A549 (cell line): ENCODE measurements around the gene TFR2. TPM values are rescaled to one million over a fixed set of nuclear protein-coding genes. Genes with fewer than 3 reads are reported as not detected.
"Not testable (repeated sequence)": the region's sequence is repeated elsewhere in the genome, so short reads cannot be mapped to it uniquely, and the experiment has no call there.

ENCODE experiments used
- ATAC-seq, 2 experiments: fragments of 200-7000 bp in 1 of 2; fragments of >200 bp in 1 of 2; cut with Nextera tagmentation in 1 of 2; cut with Tn5 transposase in 1 of 2; 3 replicates each; pipeline versions ENCODE4 v1.8.0 to v1.9.1; 2018 to 2020; ENCODE audit warnings: mild to moderate bottlenecking in 1 of 2, moderate library complexity in 1 of 2
- CTCF ChIA-PET: fragments of 300-600 bp; sonication (Branson Sonifier 250); formaldehyde crosslinking; extraction: SDS; loops from one replicate; lab custom pipeline; 2021; ENCODE audit warnings: antibody characterized with exemption, inconsistent platforms; lab: Yijun Ruan, JAX
- POLR2A ChIA-PET: fragments of 350-600 bp; formaldehyde crosslinking; extraction: SDS; loops from one replicate; lab custom pipeline; 2021; ENCODE audit warnings: antibody characterized with exemption, inconsistent platforms; lab: Yijun Ruan, JAX
- DNase-seq, 2 experiments: peaks; one replicate each; pipeline versions ENCODE4 v3.0.0 to v3.0.0-alpha.2; 2011 to 2016; ENCODE audit warnings: low read depth in 1 of 2, low spot score in 1 of 2
- FAIRE-seq: peaks from 2 replicates; lab custom pipeline; 2011; peaks lifted over from hg19 to GRCh38; lab: Jason Lieb, UNC
- H3K27ac ChIP-seq, 2 experiments: fragments of >200 bp; sonication (Bioruptor Twin); formaldehyde crosslinking; 3 replicates each; pipeline ENCODE4 v1.5.1; 2016 to 2017
- H3K4me1 ChIP-seq: fragments of >200 bp; sonication (Bioruptor Twin); formaldehyde crosslinking; 3 replicates; pipeline ENCODE4 v1.6.1; 2016
- H3K4me2 ChIP-seq: fragments of >200 bp; sonication (Bioruptor Twin); formaldehyde crosslinking; 3 replicates; pipeline ENCODE4 v1.6.1; 2016
- H3K4me3 ChIP-seq: fragments of >200 bp; sonication (Bioruptor Twin); formaldehyde crosslinking; 3 replicates; pipeline ENCODE4 v1.5.1; 2016
- H3K9me3 ChIP-seq: fragments of >200 bp; sonication (Bioruptor Twin); formaldehyde crosslinking; 3 replicates; pipeline ENCODE4 v1.6.1; 2016
- BCL3 ChIP-seq: fragments of >200 bp; sonication (Bioruptor Twin); formaldehyde crosslinking; IDR thresholded peaks from 3 replicates; pipeline ENCODE4 v1.6.1; 2016
- BHLHE40 ChIP-seq: IDR thresholded peaks from 2 replicates; pipeline ENCODE4 v1.6.1; 2012; ENCODE audit warnings: low read depth, low read length, inconsistent platforms
- CEBPB ChIP-seq, 2 experiments: fragments of >200 bp in 1 of 2; sonication (Bioruptor Twin) in 1 of 2; formaldehyde crosslinking in 1 of 2; IDR thresholded peaks; 2 replicates each; pipeline ENCODE4 v1.6.1; 2012 to 2016
- ESRRA ChIP-seq: fragments of 150-350 bp; IDR thresholded peaks from 2 replicates; pipeline ENCODE4 v1.6.1; 2014; ENCODE audit warnings: mild to moderate bottlenecking, low read length, borderline replicate concordance
- FOSL2 ChIP-seq, 2 experiments: fragments of 450-650 bp in 1 of 2; fragments of >200 bp in 1 of 2; sonication (Bioruptor Twin) in 1 of 2; formaldehyde crosslinking; IDR thresholded peaks; 2 replicates each; pipeline versions ENCODE4 v1.5.0 to v1.6.1; 2016 to 2020; ENCODE audit warnings: mild to moderate bottlenecking in 1 of 2, moderate library complexity in 1 of 2
- HDAC2 ChIP-seq: fragments of 200-600 bp; sonication (generic); IDR thresholded peaks from 2 replicates; pipeline ENCODE4 v1.6.1; 2016
- HES2 ChIP-seq: fragments of >200 bp; sonication (Bioruptor Twin); formaldehyde crosslinking; IDR thresholded peaks from 2 replicates; pipeline ENCODE4 v1.6.1; 2016
- JUNB ChIP-seq: fragments of >200 bp; sonication (Bioruptor Twin); formaldehyde crosslinking; IDR thresholded peaks from 2 replicates; pipeline ENCODE4 v1.6.1; 2016
- MAFK ChIP-seq: fragments of 450-650 bp; IDR thresholded peaks from 2 replicates; pipeline ENCODE4 v1.6.1; 2014; ENCODE audit not compliant: partially characterized antibody
- MYC ChIP-seq: IDR thresholded peaks from 2 replicates; pipeline ENCODE4 v1.6.1; 2012; ENCODE audit warnings: mild to moderate bottlenecking, inconsistent platforms, low read length, improper control_type of control experiment, borderline replicate concordance
- PBX3 ChIP-seq: IDR thresholded peaks from 2 replicates; pipeline ENCODE4 v1.6.1; 2012
- PHF8 ChIP-seq: fragments of 200-600 bp; sonication (generic); IDR thresholded peaks from 2 replicates; pipeline ENCODE4 v1.6.1; 2016; ENCODE audit warnings: low read depth, mild to moderate bottlenecking, antibody characterized with exemption, moderate library complexity, borderline replicate concordance
- POLR2AphosphoS2 ChIP-seq: conservative IDR thresholded peaks from 2 replicates; pipeline ENCODE4 v1.6.1; 2012; ENCODE audit warnings: low read length, improper control_type of control experiment, inconsistent platforms
- RARB ChIP-seq: fragments of 250-450 bp; sonication (Bioruptor Pico); IDR thresholded peaks from 2 replicates; pipeline ENCODE4 v1.8.0; 2021; ENCODE audit warnings: mild to moderate bottlenecking, moderate library complexity
- SMC3 ChIP-seq: fragments of >200 bp; sonication (Bioruptor Twin); formaldehyde crosslinking; IDR thresholded peaks from 3 replicates; pipeline ENCODE4 v1.6.1; 2018; ENCODE audit warnings: inconsistent platforms
- TFCP2L1 ChIP-seq: fragments of 250-450 bp; sonication (Bioruptor Pico); IDR thresholded peaks from 2 replicates; pipeline ENCODE4 v1.5.0; 2021; ENCODE audit warnings: mild to moderate bottlenecking
- USF2 ChIP-seq: fragments of 450-650 bp; IDR thresholded peaks from 2 replicates; pipeline ENCODE4 v1.6.1; 2014; ENCODE audit warnings: antibody characterized with exemption
- ZC3H11A ChIP-seq: fragments of 450-650 bp; IDR thresholded peaks from 2 replicates; pipeline ENCODE4 v1.6.1; 2014; ENCODE audit warnings: antibody characterized with exemption, mild to moderate bottlenecking
- ZFP36 ChIP-seq: fragments of 450-650 bp; IDR thresholded peaks from 2 replicates; pipeline ENCODE4 v1.6.1; 2014; ENCODE audit warnings: borderline replicate concordance; ENCODE audit not compliant: partially characterized antibody
- WGBS: methylation state at CpG from one replicate; pipeline ENCODE4 v1.1.6; 2017; ENCODE audit errors: missing lambda C conversion rate; 5-methylcytosine and 5-hydroxymethylcytosine counted together
- polyA plus RNA-seq, 4 experiments: library from polyadenylated mRNA; depleted of rRNA in 3 of 4; stranded (reverse); fragments of >200 nt; fragmentation: RNase III in 1 of 4; extraction: RNeasy Plus Mini Kit Qiagen cat#74134 plus additional on column Dnase treatment in 1 of 4; gene quantifications; 2 replicates in 3 of 4; 3 replicates in 1 of 4; pipeline ENCODE4 v1.2.3, GENCODE V29; 2011 to 2017

Gene TFR2
- polyA plus RNA-seq, 2 of the 4 experiments (the other 2 are of a cell fraction) = 1.1 to 2.5 TPM

- ATAC-seq (no peak; a peak in 1 of 6 replicates), FAIRE-seq (no peak), DNase-seq (no peak)
- no peaks in the 10 kb centered on the region for H3K4me1 ChIP-seq
- no peak overlapping the region for H3K4me2 ChIP-seq
- no peaks in the 10 kb centered on the region for H3K9me3 ChIP-seq
- no peak overlapping the region for H3K4me3 ChIP-seq
- ChIA-PET POLR2A (no interaction called here), CTCF (interaction anchor here (0.8 to 3.9 kb wide), 5 partner anchors 19 to 60 kb away, joined by 3 to 11 read pairs (median 6); no protein-coding TSS in a partner anchor)
- TF ChIP-seq ZFP36 (no peak), ZC3H11A (no peak), TFCP2L1 (CRISPR knock-in tag) (no peak), HDAC2 (no peak), POLR2AphosphoS2 (no peak), USF2 (no peak), BHLHE40 (no peak), SMC3 (no peak), HES2 (no peak), BCL3 (no peak), PBX3 (no peak), CEBPB (IDR thresholded peaks at IDR 0.05) (no peak), MAFK (no peak), ESRRA (no peak), JUNB (no peak), FOSL2 (IDR thresholded peaks at IDR 0.05) (no peak), FOSL2 (CRISPR knock-in tag; IDR thresholded peaks at IDR 0.05) (no peak), MYC (no peak), PHF8 (no peak), RARB (CRISPR knock-in tag) (no peak)
- 93% methylated on average over 5 of the region's 5 CpGs for WGBS
- H3K27ac ChIP-seq = no peak overlapping the region
Measured at GRCh38 chr7:100665168-100665726, 23.9 kb upstream of the TFR2 start.

- H3K4me2 ChIP-seq, H3K4me1 ChIP-seq, H3K9me3 ChIP-seq, ATAC-seq, FAIRE-seq, H3K4me3 ChIP-seq, H3K27ac ChIP-seq, DNase-seq: not testable (repeated sequence)
- ChIA-PET POLR2A (interaction anchor here (2.8 kb wide), 1 partner anchor 11 kb away, joined by 7 read pairs; the partner anchor contains the start of gene GNB2), CTCF (interaction anchor here (0.6 to 4.1 kb wide), 5 partner anchors 29 to 1378 kb away, joined by 3 to 20 read pairs (median 5); partner anchors contain the start of genes POP7 and SLC12A9)
- 62% methylated on average over 12 of the region's 12 CpGs for WGBS
Measured at GRCh38 chr7:100662194-100662776, 20.9 kb upstream of the TFR2 start.
